ENCODE measurements around the gene RTN1. TPM values are rescaled to one million over a fixed set of nuclear protein-coding genes. Genes with fewer than 3 reads are reported as not detected.
A peak's percentile ranks its signal among the peaks of the same experiment; 100 is the strongest.

RTN1 gene
- total and polyA plus RNA-seq, 2 donors from 2014 or later: 4.5 to 5.1 TPM

DNA sequence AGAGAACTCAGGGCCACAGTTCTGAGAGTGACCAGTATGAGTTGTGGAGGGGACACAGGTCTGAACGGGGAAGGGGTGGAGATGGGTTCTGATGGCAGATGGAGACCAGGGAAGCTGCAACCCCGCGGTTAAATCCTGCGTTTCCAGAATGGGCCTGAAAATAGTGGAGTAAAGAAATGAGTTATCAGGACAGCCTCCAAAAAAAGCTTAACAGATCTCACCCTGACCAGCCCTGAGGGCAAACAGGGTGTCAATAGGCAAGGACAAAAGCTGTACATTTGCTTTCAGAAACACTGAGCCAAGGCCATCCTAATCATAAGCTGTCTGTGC, 555 bp upstream of the RTN1 start:
- intact Hi-C loops (cut with DNase I): no loop called here
- no peaks in the 10 kb centered on the region for H3K36me3 ChIP-seq (ENCODE audit: control insufficient read depth in 2 of 3, insufficient read depth in 3 of 3, low read length in 3 of 3)
- FAIRE-seq: no peak
- H3K9ac ChIP-seq (ENCODE audit: low read length in 3 of 3): peak overlapping the region in 1 of 3 donors; percentile 26
- no peak for TF ChIP-seq CTCF (IDR thresholded peaks at IDR 0.05; ENCODE audit: borderline replicate concordance, extremely low read depth, insufficient read depth)
- peaks cover 0 to 4% (median 0%) of the 10 kb centered on the region in 3 donors for H3K4me1 ChIP-seq (ENCODE audit: control insufficient read depth in 2 of 3, insufficient read depth in 2 of 3, low read depth in 1 of 3, low read length in 3 of 3)
- H3K27ac ChIP-seq (ENCODE audit: low read depth in 2 of 2, low read length in 2 of 2): no peak overlapping the region
- H3K27me3 ChIP-seq (ENCODE audit: control insufficient read depth, insufficient read depth, low read length): no peaks in the 10 kb centered on the region
- H3K9me3 ChIP-seq (ENCODE audit: control insufficient read depth in 2 of 3, insufficient read depth in 1 of 3, low read length in 3 of 3): no peaks in the 10 kb centered on the region
- peak in 1 of 5 donors; percentile 30 for DNase-seq
- H3K4me3 ChIP-seq (ENCODE audit: low read length in 3 of 3): peak overlapping the region in 2 of 3 donors; percentile 49 to 66

DNA sequence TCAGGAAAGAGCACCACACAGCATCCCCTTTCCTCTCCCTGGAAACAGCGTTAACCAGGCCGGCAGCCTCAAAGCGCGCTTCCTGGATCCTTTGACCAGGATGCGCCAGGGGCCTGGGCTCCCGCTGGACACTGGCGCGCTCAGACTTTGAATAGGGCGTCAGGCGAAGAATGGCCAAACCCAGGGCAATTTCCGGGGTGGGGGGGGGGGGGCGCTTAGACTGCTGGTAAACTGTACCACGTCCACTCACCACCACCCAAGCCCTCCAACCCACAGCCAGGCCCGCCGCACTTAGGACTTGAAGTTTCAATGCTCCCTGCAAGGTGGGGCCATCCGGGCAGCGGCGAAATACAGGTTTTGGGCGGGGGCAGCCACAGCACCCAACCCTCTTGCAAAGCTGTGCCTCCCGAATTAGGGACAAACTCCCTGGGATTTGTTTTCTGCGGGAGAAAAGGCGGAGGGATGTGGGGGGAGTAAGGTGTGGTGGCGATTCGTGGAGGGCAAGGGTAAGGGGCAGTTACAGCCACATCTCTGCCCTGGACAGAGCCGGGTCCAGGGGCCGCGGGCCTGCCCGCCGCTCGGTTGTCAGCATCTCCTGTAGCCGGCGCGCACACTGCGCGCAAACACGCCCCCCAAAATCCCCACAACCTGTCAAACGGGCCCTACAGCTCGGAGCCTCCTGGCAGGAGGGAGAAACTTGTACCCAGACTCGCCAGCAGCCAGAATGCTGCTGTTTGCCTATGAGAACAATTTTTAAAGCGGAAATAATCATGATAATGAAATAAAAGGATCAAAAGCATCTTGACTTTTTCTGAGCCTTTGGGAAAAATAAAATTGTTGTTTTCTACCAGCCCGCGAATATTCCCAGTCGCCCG, 958 bp downstream of the RTN1 start:
- no peak overlapping the region for H3K27ac ChIP-seq (ENCODE audit: low read depth in 2 of 2, low read length in 2 of 2)
- H3K27me3 ChIP-seq (ENCODE audit: control insufficient read depth, insufficient read depth, low read length): no peaks in the 10 kb centered on the region
- no peaks in the 10 kb centered on the region for H3K36me3 ChIP-seq (ENCODE audit: control insufficient read depth in 2 of 3, insufficient read depth in 3 of 3, low read length in 3 of 3)
- FAIRE-seq: no peak
- intact Hi-C loops (cut with DNase I): no loop called here
- no peak overlapping the region for H3K9ac ChIP-seq (ENCODE audit: low read length in 3 of 3)
- DNase-seq: peak in 4 of 5 donors; percentile 6 to 62 (median 28)
- peak overlapping the region in 1 of 3 donors; percentile 66 for H3K4me3 ChIP-seq (ENCODE audit: low read length in 3 of 3)
- no peak for TF ChIP-seq CTCF (IDR thresholded peaks at IDR 0.05; ENCODE audit: borderline replicate concordance, extremely low read depth, insufficient read depth)
- no peaks in the 10 kb centered on the region for H3K9me3 ChIP-seq (ENCODE audit: control insufficient read depth in 2 of 3, insufficient read depth in 1 of 3, low read length in 3 of 3)
- peaks cover 0 to 4% (median 0%) of the 10 kb centered on the region in 3 donors for H3K4me1 ChIP-seq (ENCODE audit: control insufficient read depth in 2 of 3, insufficient read depth in 2 of 3, low read depth in 1 of 3, low read length in 3 of 3)

DNA sequence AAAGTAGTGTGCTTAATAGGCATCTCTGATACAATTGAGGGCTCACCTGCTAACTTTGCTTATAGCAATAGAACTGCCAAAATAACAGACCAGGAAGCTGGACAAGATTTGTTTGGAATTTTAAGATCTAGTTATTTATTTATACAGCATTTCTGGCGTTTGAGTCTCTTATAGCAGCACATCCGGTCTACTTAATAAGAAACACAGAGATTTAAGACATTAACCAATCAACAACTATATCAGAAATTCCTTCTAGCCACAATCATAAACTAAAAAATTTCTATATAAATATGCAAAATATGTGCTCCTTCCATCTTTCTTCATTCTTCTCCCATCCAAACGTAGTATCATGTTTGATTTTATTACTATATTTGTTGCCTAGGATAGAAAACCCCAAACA, 2.6 kb downstream of the RTN1 start:
- intact Hi-C loops (cut with DNase I): no loop called here
- no peak overlapping the region for H3K9ac ChIP-seq (ENCODE audit: low read length in 3 of 3)
- peaks cover 0 to 4% (median 0%) of the 10 kb centered on the region in 3 donors for H3K4me1 ChIP-seq (ENCODE audit: control insufficient read depth in 2 of 3, insufficient read depth in 2 of 3, low read depth in 1 of 3, low read length in 3 of 3)
- DNase-seq: no peak
- TF ChIP-seq CTCF (IDR thresholded peaks at IDR 0.05; ENCODE audit: borderline replicate concordance, extremely low read depth, insufficient read depth): no peak
- no peak overlapping the region for H3K27ac ChIP-seq (ENCODE audit: low read depth in 2 of 2, low read length in 2 of 2)
- no peak overlapping the region for H3K4me3 ChIP-seq (ENCODE audit: low read length in 3 of 3)
- no peak for FAIRE-seq
- no peaks in the 10 kb centered on the region for H3K36me3 ChIP-seq (ENCODE audit: control insufficient read depth in 2 of 3, insufficient read depth in 3 of 3, low read length in 3 of 3)
- no peaks in the 10 kb centered on the region for H3K9me3 ChIP-seq (ENCODE audit: control insufficient read depth in 2 of 3, insufficient read depth in 1 of 3, low read length in 3 of 3)
- H3K27me3 ChIP-seq (ENCODE audit: control insufficient read depth, insufficient read depth, low read length): no peaks in the 10 kb centered on the region

All from kidney (tissue), 14 donors.